HEK293 (cell line): Measurements from ENCODE around the gene ZNHIT1.
A peak's percentile ranks its signal among the peaks of the same experiment; 100 is the strongest.

ENCODE experiments used
- BCL11B ChIP-seq: fragments of 450-650 bp; formaldehyde crosslinking; IDR thresholded peaks from 2 replicates; pipeline ENCODE4 v1.5.1; 2016; ENCODE audit warnings: low read depth, missing biosample characterization, missing genetic modification characterization
- FEZF1 ChIP-seq: fragments of 450-650 bp; formaldehyde crosslinking; IDR thresholded peaks from 2 replicates; pipeline ENCODE4 v1.5.1; 2016; ENCODE audit warnings: missing biosample characterization, missing genetic modification characterization
- GFI1B ChIP-seq: fragments of 450-650 bp; formaldehyde crosslinking; IDR thresholded peaks from 2 replicates; pipeline ENCODE4 v1.5.1; 2016; ENCODE audit warnings: missing biosample characterization, missing genetic modification characterization
- MEIS1 ChIP-seq: sonication (generic); formaldehyde crosslinking; IDR thresholded peaks from 2 replicates; pipeline ENCODE4 v1.8.1; 2022; ENCODE audit warnings: missing genetic modification reagents, mild to moderate bottlenecking, borderline replicate concordance
- PRDM4 ChIP-seq: fragments of 450-650 bp; formaldehyde crosslinking; IDR thresholded peaks from 2 replicates; pipeline ENCODE4 v1.5.1; 2017; ENCODE audit warnings: missing biosample characterization, missing genetic modification characterization
- REPIN1 ChIP-seq: fragments of 450-650 bp; formaldehyde crosslinking; IDR thresholded peaks from 2 replicates; pipeline ENCODE4 v1.5.1; 2017; ENCODE audit warnings: missing biosample characterization, missing genetic modification characterization, low read depth
- SCRT2 ChIP-seq: fragments of 450-650 bp; formaldehyde crosslinking; IDR thresholded peaks from 2 replicates; pipeline ENCODE4 v1.5.1; 2016; ENCODE audit warnings: missing biosample characterization, missing genetic modification characterization
- TCF7L2 ChIP-seq: IDR thresholded peaks from 2 replicates; pipeline ENCODE4 v1.6.1; 2011; ENCODE audit warnings: low read depth, mild to moderate bottlenecking, inconsistent platforms, low read length, moderate library complexity, borderline replicate concordance
- TSHZ1 ChIP-seq: fragments of 450-650 bp; formaldehyde crosslinking; IDR thresholded peaks from 2 replicates; pipeline ENCODE4 v1.5.1; 2016; ENCODE audit warnings: missing biosample characterization, missing genetic modification characterization, borderline replicate concordance
- WT1 ChIP-seq: fragments of 450-650 bp; formaldehyde crosslinking; IDR thresholded peaks from 2 replicates; pipeline ENCODE4 v1.5.1; 2016; ENCODE audit warnings: missing biosample characterization, missing genetic modification characterization
- ZBTB7A ChIP-seq: fragments of 450-650 bp; formaldehyde crosslinking; IDR thresholded peaks from 2 replicates; pipeline ENCODE4 v1.5.1; 2016; ENCODE audit warnings: low read depth, missing biosample characterization, missing genetic modification characterization
- ZNF112 ChIP-seq: fragments of 450-650 bp; formaldehyde crosslinking; IDR thresholded peaks from 2 replicates; pipeline ENCODE4 v1.5.0; 2017; ENCODE audit warnings: missing biosample characterization, missing genetic modification characterization
- ZNF169 ChIP-seq: fragments of 450-650 bp; formaldehyde crosslinking; IDR thresholded peaks from 2 replicates; pipeline ENCODE4 v1.5.1; 2016; ENCODE audit warnings: missing biosample characterization, missing genetic modification characterization
- ZNF221 ChIP-seq: fragments of 450-650 bp; formaldehyde crosslinking; IDR thresholded peaks from 2 replicates; pipeline ENCODE4 v1.5.1; 2017; ENCODE audit warnings: missing biosample characterization, missing genetic modification characterization, borderline replicate concordance
- ZNF239 ChIP-seq: fragments of 450-650 bp; formaldehyde crosslinking; IDR thresholded peaks from 2 replicates; pipeline ENCODE4 v1.5.1; 2016; ENCODE audit warnings: missing biosample characterization, missing genetic modification characterization
- ZNF302 ChIP-seq: fragments of 450-650 bp; formaldehyde crosslinking; IDR thresholded peaks from 2 replicates; pipeline ENCODE4 v1.5.1; 2016; ENCODE audit warnings: missing biosample characterization, missing genetic modification characterization, low read depth
- ZNF37A ChIP-seq: fragments of 450-650 bp; IDR thresholded peaks from 2 replicates; pipeline ENCODE4 v1.5.1; 2018; ENCODE audit warnings: missing biosample characterization, missing genetic modification characterization
- ZNF416 ChIP-seq: fragments of 450-650 bp; formaldehyde crosslinking; IDR thresholded peaks from 2 replicates; pipeline ENCODE4 v1.5.1; 2016; ENCODE audit warnings: missing biosample characterization, missing genetic modification characterization
- ZNF521 ChIP-seq: fragments of 450-650 bp; formaldehyde crosslinking; IDR thresholded peaks from 2 replicates; pipeline ENCODE4 v1.5.1; 2017; ENCODE audit warnings: missing biosample characterization, mild to moderate bottlenecking, missing genetic modification characterization
- ZNF530 ChIP-seq: fragments of 450-650 bp; formaldehyde crosslinking; IDR thresholded peaks from 2 replicates; pipeline ENCODE4 v1.5.1; 2016; ENCODE audit warnings: low read depth, missing biosample characterization, missing genetic modification characterization
- ZNF560 ChIP-seq: fragments of 450-650 bp; formaldehyde crosslinking; IDR thresholded peaks from 2 replicates; pipeline ENCODE4 v1.5.1; 2017; ENCODE audit warnings: missing biosample characterization, missing genetic modification characterization, borderline replicate concordance
- ZNF561 ChIP-seq: fragments of 450-650 bp; IDR thresholded peaks from 2 replicates; pipeline ENCODE4 v1.5.1; 2018; ENCODE audit warnings: missing biosample characterization, missing genetic modification characterization, borderline replicate concordance
- ZNF658 ChIP-seq: fragments of 450-650 bp; formaldehyde crosslinking; IDR thresholded peaks from 2 replicates; pipeline ENCODE4; 2016; ENCODE audit warnings: missing biosample characterization, missing genetic modification characterization
- ZNF660 ChIP-seq: fragments of 450-650 bp; IDR thresholded peaks from 2 replicates; pipeline ENCODE4 v1.5.1; 2018; ENCODE audit warnings: missing biosample characterization, mild to moderate bottlenecking, missing genetic modification characterization
- ZNF670 ChIP-seq: fragments of 450-650 bp; formaldehyde crosslinking; IDR thresholded peaks from 2 replicates; pipeline ENCODE4 v1.5.1; 2016; ENCODE audit warnings: missing biosample characterization, missing genetic modification characterization, low read depth
- ZNF785 ChIP-seq: fragments of 450-650 bp; formaldehyde crosslinking; IDR thresholded peaks from 2 replicates; pipeline ENCODE4 v1.5.1; 2016; ENCODE audit warnings: missing biosample characterization, missing genetic modification characterization
- ZNF843 ChIP-seq: fragments of 450-650 bp; formaldehyde crosslinking; IDR thresholded peaks from 2 replicates; pipeline ENCODE4 v1.5.1; 2016; ENCODE audit warnings: missing biosample characterization, missing genetic modification characterization
- ZSCAN30 ChIP-seq: fragments of 450-650 bp; IDR thresholded peaks from 2 replicates; pipeline ENCODE4 v1.5.1; 2018; ENCODE audit warnings: missing biosample characterization, mild to moderate bottlenecking, missing genetic modification characterization, moderate library complexity
- TF ChIP-seq, protein P1 (sequence below): fragments of 450-650 bp; formaldehyde crosslinking; IDR thresholded peaks from 2 replicates; pipeline ENCODE4 v1.5.1; 2016; ENCODE audit warnings: missing biosample characterization, missing genetic modification characterization
- TF ChIP-seq, protein P2 (sequence below): fragments of 450-650 bp; formaldehyde crosslinking; IDR thresholded peaks from 2 replicates; pipeline ENCODE4 v1.5.1; 2017; ENCODE audit warnings: missing biosample characterization, missing genetic modification characterization

ZNHIT1 gene

DNA sequence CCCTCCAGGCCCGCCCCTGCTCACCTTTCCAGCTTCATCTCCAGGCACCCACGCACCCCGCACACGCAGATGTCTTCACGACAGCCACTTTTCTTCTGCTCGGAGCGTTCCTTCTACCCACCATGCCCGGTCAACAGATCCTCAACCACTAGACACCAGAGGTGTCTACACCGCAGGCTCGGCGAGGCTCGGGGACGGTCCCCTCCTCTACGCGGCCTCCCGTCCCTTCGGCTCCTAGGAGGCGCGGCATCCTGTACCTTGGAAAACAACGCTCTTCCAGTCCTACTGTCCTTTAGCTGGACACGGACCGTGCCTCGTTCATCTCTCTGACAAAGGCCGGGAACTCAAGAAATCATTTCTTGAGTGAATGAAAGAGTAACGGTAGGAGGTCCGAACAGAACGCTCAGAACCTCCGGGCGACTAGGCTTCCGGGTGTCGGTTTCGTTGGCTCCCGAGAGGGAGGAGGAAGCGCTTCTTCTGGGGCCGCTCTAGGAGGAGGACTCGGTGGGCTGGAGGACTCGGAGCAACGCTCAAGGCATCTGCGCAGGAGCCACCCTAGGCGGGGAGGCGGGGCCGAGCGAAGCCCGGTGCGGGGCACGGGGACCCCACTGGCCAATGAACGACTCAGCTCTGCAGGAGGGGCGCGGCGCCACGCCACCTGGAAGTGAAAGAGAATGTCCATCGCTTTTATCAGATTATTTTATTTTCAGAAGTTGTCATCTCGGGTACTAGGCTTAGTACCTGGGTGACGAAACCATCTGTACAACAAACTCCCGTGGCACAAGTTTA lies 34.1 kb downstream of the ZNHIT1 start (continued):
- no peak for TF ChIP-seq TSHZ1 (tag by site-specific recombination)
- no peak for TF ChIP-seq ZNF560 (tag by site-specific recombination)
- no peak for TF ChIP-seq ZNF521 (tag by site-specific recombination)
- TF ChIP-seq ZNF785 (tag by site-specific recombination) = no peak
- no peak for TF ChIP-seq MEIS1 (CRISPR knock-in tag)
- no peak for TF ChIP-seq ZNF239 (tag by site-specific recombination)
- no peak for TF ChIP-seq SCRT2
- TF ChIP-seq ZSCAN30 (tag by site-specific recombination) = 0 out of 2 replicates have a peak, but pooled peaks have one; percentile 18
- TF ChIP-seq ZNF561 (tag by site-specific recombination) = no peak; the same call in 1 of the 2 replicates
- no peak for TF ChIP-seq ZNF843 (tag by site-specific recombination)
- TF ChIP-seq, protein P1, sequence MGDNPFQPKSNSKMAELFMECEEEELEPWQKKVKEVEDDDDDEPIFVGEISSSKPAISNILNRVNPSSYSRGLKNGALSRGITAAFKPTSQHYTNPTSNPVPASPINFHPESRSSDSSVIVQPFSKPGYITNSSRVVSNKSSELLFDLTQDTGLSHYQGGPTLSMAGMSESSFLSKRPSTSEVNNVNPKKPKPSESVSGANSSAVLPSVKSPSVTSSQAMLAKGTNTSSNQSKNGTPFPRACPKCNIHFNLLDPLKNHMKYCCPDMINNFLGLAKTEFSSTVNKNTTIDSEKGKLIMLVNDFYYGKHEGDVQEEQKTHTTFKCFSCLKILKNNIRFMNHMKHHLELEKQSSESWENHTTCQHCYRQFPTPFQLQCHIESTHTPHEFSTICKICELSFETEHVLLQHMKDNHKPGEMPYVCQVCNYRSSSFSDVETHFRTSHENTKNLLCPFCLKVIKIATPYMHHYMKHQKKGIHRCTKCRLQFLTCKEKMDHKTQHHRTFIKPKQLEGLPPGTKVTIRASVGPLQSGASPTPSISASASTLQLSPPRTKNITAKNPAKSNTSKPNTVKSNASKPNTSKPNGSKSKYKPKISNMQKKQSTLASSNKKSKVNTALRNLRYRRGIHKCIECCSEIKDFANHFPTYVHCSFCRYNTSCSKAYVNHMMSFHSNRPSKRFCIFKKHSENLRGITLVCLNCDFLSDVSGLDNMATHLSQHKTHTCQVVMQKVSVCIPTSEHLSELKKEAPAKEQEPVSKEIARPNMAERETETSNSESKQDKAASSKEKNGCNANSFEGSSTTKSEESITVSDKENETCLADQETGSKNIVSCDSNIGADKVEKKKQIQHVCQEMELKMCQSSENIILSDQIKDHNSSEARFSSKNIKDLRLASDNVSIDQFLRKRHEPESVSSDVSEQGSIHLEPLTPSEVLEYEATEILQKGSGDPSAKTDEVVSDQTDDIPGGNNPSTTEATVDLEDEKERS (tag by site-specific recombination) = no peak
- TF ChIP-seq WT1 (tag by site-specific recombination) = no peak; the same call in 1 of the 2 replicates
- TF ChIP-seq ZNF416 (tag by site-specific recombination) = no peak
- no peak for TF ChIP-seq ZNF658 (tag by site-specific recombination)
- no peak for TF ChIP-seq ZBTB7A (tag by site-specific recombination)
- no peak for TF ChIP-seq ZNF221 (tag by site-specific recombination)
- no peak for TF ChIP-seq TCF7L2
- no peak for TF ChIP-seq BCL11B
- TF ChIP-seq FEZF1 (tag by site-specific recombination) = no peak
- no peak for TF ChIP-seq GFI1B
- no peak for TF ChIP-seq ZNF37A (tag by site-specific recombination)
- no peak for TF ChIP-seq REPIN1
- peak; percentile 95 for TF ChIP-seq PRDM4 (tag by site-specific recombination)
- no peak for TF ChIP-seq ZNF169
- no peak for TF ChIP-seq ZNF302 (tag by site-specific recombination)
- TF ChIP-seq ZNF530 = no peak
- TF ChIP-seq, protein P2, sequence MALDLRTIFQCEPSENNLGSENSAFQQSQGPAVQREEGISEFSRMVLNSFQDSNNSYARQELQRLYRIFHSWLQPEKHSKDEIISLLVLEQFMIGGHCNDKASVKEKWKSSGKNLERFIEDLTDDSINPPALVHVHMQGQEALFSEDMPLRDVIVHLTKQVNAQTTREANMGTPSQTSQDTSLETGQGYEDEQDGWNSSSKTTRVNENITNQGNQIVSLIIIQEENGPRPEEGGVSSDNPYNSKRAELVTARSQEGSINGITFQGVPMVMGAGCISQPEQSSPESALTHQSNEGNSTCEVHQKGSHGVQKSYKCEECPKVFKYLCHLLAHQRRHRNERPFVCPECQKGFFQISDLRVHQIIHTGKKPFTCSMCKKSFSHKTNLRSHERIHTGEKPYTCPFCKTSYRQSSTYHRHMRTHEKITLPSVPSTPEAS = 0 out of 2 replicates have a peak, but pooled peaks have one; percentile 21
- TF ChIP-seq ZNF112 (tag by site-specific recombination) = no peak
- peak; percentile 40 for TF ChIP-seq ZNF660
- TF ChIP-seq ZNF670 (tag by site-specific recombination) = no peak
